PFSK-1 (cell line): ENCODE measurements around the gene ATF6.
A peak's percentile ranks its signal among the peaks of the same experiment; 100 is the strongest.

Experiments
- POLR2AphosphoS5 ChIP-seq: IDR thresholded peaks from 2 replicates; pipeline ENCODE4 v1.6.1; 2012; ENCODE audit warnings: low read depth, mild to moderate bottlenecking, control low read depth, low read length, moderate library complexity
- REST ChIP-seq, 2 experiments: IDR thresholded peaks; 2 replicates each; pipeline versions ENCODE4 v1.6.1 to v1.8.0; 2011 to 2012; ENCODE audit warnings: low read depth in 2 of 2, low read length in 2 of 2, control low read depth in 1 of 2, inconsistent platforms in 1 of 2, mild to moderate bottlenecking in 1 of 2, moderate library complexity in 1 of 2; ENCODE audit not compliant: insufficient read depth in 1 of 2
- SIN3A ChIP-seq: IDR thresholded peaks from 2 replicates; pipeline ENCODE4 v1.6.1; 2012; ENCODE audit warnings: mild to moderate bottlenecking, low read length, moderate library complexity, borderline replicate concordance; ENCODE audit not compliant: insufficient read depth
- TAF1 ChIP-seq: IDR thresholded peaks from 2 replicates; pipeline ENCODE4 v1.6.1; 2012; ENCODE audit warnings: low read length, control low read depth, borderline replicate concordance; ENCODE audit not compliant: insufficient read depth

DNA sequence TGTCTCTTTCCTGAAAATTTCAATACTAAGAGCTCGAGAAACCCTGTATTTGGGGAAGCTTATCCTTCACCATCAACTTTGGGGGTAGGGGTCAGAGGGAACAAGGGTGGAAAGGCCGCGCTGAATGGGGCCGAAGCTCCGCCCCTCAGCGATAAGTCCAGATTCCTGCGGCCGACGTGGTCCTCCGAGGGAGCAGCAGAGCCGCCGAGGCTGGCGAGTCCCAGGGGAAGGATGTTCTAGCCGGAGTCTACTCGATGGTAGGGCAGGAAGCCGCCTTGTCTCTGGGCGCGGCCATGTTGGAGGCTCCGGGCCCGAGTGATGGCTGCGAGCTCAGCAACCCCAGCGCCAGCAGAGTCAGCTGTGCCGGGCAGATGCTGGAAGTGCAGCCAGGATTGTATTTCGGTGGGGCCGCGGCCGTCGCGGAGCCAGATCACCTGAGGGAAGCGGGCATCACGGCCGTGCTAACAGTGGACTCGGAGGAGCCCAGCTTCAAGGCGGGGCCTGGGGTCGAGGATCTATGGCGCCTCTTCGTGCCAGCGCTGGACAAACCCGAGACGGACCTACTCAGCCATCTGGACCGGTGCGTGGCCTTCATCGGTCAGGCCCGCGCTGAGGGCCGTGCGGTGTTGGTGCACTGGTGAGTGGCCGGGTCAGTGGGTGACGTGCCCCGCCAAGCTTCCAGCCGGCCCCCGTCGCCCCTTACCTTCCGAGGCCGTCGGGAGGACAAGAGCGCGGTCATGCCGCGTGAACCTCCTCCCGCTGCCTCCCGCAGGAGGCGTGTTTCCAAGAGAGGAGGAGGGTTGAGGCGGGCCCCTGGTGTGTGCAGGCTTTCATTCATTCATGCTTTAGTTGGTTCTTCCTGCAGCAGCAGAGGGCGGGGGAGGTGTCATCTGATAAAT lies 16.4 kb upstream of the ATF6 start, which contains the start of gene DUSP12:
- peak in 1 of 2 experiments; percentile 69; a peak in 3 of 4 replicates for TF ChIP-seq REST (IDR thresholded peaks at IDR 0.05; ENCODE audit: insufficient read depth in 1 of 2, low read depth in 2 of 2, low read length in 2 of 2)
- TF ChIP-seq POLR2AphosphoS5, result peak; percentile 92
- TF ChIP-seq TAF1, result peak; percentile 86
- peak; percentile 94 for TF ChIP-seq SIN3A
